ENCODE measurements around the gene OLIG1. TPM values are rescaled to one million over a fixed set of nuclear protein-coding genes. Genes with fewer than 3 reads are reported as not detected.

OLIG1 gene
- total RNA-seq, 1 donor from 2014 or later = not detected

- Histone ChIP-seq H3K4me3 (no peak overlapping the region), H3K27ac (no peak overlapping the region), H3K27me3 (no peaks in the 10 kb centered on the region), H3K4me1 (no peaks in the 10 kb centered on the region), H3K9me3 (no peaks in the 10 kb centered on the region), H3K36me3 (no peaks in the 10 kb centered on the region)
- intact Hi-C loops (cut with DNase I) = no loop called here
- no peak for TF ChIP-seq CTCF (IDR thresholded peaks at IDR 0.05)
- no peak for DNase-seq (ENCODE audit: low spot score in 2 of 2)
These were observed 10.5 kb upstream of the OLIG1 start for GRCh38 chr21:33059380-33059841.

GRCh38 chr21:33061233-33061632 lies 8.7 kb upstream of the OLIG1 start:
- TF ChIP-seq CTCF (IDR thresholded peaks at IDR 0.05) = no peak
- no peak for DNase-seq (ENCODE audit: low spot score in 2 of 2)
- no peak overlapping the region for H3K4me3 ChIP-seq
- no peaks in the 10 kb centered on the region for H3K27me3 ChIP-seq
- no peaks in the 10 kb centered on the region for H3K36me3 ChIP-seq
- H3K9me3 ChIP-seq = no peaks in the 10 kb centered on the region
- no peaks in the 10 kb centered on the region for H3K4me1 ChIP-seq
- H3K27ac ChIP-seq = no peak overlapping the region
- intact Hi-C loops (cut with DNase I) = no loop called here

DNA sequence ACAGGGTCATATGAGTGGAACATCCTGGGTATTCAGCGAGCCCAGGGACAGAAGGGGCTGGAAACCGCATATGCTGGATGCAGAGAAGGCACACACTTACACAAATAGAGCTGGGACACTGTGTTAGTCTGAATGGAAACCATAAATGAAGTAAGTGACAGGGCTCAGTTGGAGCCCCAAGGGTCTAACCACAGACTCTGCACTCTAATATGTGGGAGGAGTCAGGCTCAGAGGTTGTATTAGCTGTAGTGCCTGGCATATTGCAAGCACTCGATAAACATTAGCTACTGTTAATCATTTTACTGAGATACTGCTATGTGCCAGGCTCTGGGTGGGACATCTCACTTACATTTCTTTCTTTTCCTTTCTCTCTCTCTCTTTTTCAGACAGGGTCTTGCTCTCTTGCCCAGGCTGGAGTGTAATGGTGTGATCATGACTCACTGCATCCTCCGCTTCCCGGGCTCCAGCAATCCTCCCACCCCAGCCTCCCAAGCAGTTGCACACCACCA lies 6.5 kb upstream of the OLIG1 start:
- intact Hi-C loops (cut with DNase I) = no loop called here
- Histone ChIP-seq H3K27ac (no peak overlapping the region), H3K9me3 (no peaks in the 10 kb centered on the region), H3K27me3 (no peaks in the 10 kb centered on the region), H3K4me3 (no peak overlapping the region), H3K4me1 (no peaks in the 10 kb centered on the region), H3K36me3 (no peaks in the 10 kb centered on the region)
- TF ChIP-seq CTCF (IDR thresholded peaks at IDR 0.05) = no peak
- DNase-seq (ENCODE audit: low spot score in 2 of 2) = no peak

GRCh38 chr21:33063907-33064622 lies 5.9 kb upstream of the OLIG1 start:
- no peaks in the 10 kb centered on the region for H3K36me3 ChIP-seq
- H3K9me3 ChIP-seq = no peaks in the 10 kb centered on the region
- H3K27ac ChIP-seq = no peak overlapping the region
- no peaks in the 10 kb centered on the region for H3K27me3 ChIP-seq
- intact Hi-C loops (cut with DNase I) = no loop called here
- no peak for TF ChIP-seq CTCF (IDR thresholded peaks at IDR 0.05)
- H3K4me3 ChIP-seq = no peak overlapping the region
- no peaks in the 10 kb centered on the region for H3K4me1 ChIP-seq
- DNase-seq (ENCODE audit: low spot score in 2 of 2) = no peak

GRCh38 chr21:33064623-33065390 lies 5.1 kb upstream of the OLIG1 start:
- peaks cover 4% of the 10 kb centered on the region for H3K27me3 ChIP-seq
- TF ChIP-seq CTCF (IDR thresholded peaks at IDR 0.05) = no peak
- intact Hi-C loops (cut with DNase I) = no loop called here
- no peak for DNase-seq (ENCODE audit: low spot score in 2 of 2)
- H3K27ac ChIP-seq = no peak overlapping the region
- no peak overlapping the region for H3K4me3 ChIP-seq
- no peaks in the 10 kb centered on the region for H3K4me1 ChIP-seq
- no peaks in the 10 kb centered on the region for H3K36me3 ChIP-seq
- no peaks in the 10 kb centered on the region for H3K9me3 ChIP-seq
